ENCODE data around the gene RAB43. TPM values are rescaled to one million over a fixed set of nuclear protein-coding genes. Genes with fewer than 3 reads are reported as not detected.

The RAB43 gene
- total RNA-seq, 1 experiment from 2014 or later = 22.4 TPM

DNA sequence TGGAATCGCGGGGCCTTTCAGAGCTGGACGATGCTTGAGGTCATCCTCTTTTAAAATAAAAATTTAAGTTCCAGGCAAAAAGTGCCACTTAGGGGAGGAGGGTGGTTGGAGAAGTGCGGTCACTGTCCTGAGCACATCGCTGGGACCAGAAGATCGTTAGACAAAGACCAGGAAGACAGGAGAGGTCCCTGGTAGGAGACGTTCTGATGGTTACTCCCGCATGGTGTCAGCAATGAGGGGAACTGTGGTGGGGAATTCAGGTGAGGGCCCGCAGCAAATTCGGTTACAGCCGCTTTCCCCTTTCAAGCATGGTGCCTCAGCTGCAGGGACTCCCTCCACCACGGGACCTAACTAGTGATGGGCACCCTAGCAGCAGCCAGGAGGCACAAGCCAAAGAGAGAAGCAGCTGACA lies 40.3 kb upstream of the RAB43 start:
- no peaks in the 10 kb centered on the region for H3F3A ChIP-seq (ENCODE audit: low read length, unreplicated experiment)
- ATAC-seq (peak; percentile 37), DNase-seq (peak; percentile 8)
- peaks cover 21% of the 10 kb centered on the region for H3K79me2 ChIP-seq (ENCODE audit: low read length)
- H3K4me1 ChIP-seq (ENCODE audit: insufficient read depth, low read length) = peaks cover 16% of the 10 kb centered on the region; the same call in 1 of the 2 replicates
- H3K27me3 ChIP-seq (ENCODE audit: low read length) = no peaks in the 10 kb centered on the region
- intact Hi-C loops (cut with micrococcal nuclease) = loop anchor here (1.0 kb wide), 1 partner anchor 83 kb away; no protein-coding TSS in a partner anchor
- ChIA-PET CTCF (interaction anchor here (0.5 to 2.4 kb wide), 5 partner anchors 24 to 108 kb away, joined by 3 to 28 read pairs (median 3); partner anchors contain the start of gene COPG1), POLR2A (ENCODE audit: unreplicated experiment) (no interaction called here)
- BruUV-seq (replicated peaks) = no TSS peak
- no peak for TF ChIP-seq EZH2phosphoT487 (IDR thresholded peaks at IDR 0.05; ENCODE audit: borderline replicate concordance, low read length)
- no peak for TF ChIP-seq EZH2 (IDR thresholded peaks at IDR 0.05; ENCODE audit: low read length, unreplicated experiment)
- peak; percentile 29; the same call in 1 of the 2 replicates for TF ChIP-seq CTCF (conservative IDR thresholded peaks at IDR 0.05; ENCODE audit: low read depth, low read length)
- H3K4me2 ChIP-seq (ENCODE audit: low read length) = peak overlapping the region; percentile 98
- H3K9me2 ChIP-seq (replicated peaks; ENCODE audit: low read length) = no peaks in the 10 kb centered on the region
- H3K9ac ChIP-seq (ENCODE audit: low read length) = peak overlapping the region; percentile 94
- peaks cover 9% of the 10 kb centered on the region for H3K36me3 ChIP-seq (ENCODE audit: low read depth, low read length)
- H3K9me3 ChIP-seq (ENCODE audit: low read length) = no peaks in the 10 kb centered on the region
- peak overlapping the region; percentile 82 for H3K4me3 ChIP-seq (ENCODE audit: low read length)
- H4K20me1 ChIP-seq (ENCODE audit: low read length) = no peaks in the 10 kb centered on the region
- H3K27ac ChIP-seq (ENCODE audit: low read length) = peak overlapping the region; percentile 97
- H2AFZ ChIP-seq (ENCODE audit: low read length) = peak overlapping the region; percentile 82; the same call in 1 of the 2 replicates

DNA sequence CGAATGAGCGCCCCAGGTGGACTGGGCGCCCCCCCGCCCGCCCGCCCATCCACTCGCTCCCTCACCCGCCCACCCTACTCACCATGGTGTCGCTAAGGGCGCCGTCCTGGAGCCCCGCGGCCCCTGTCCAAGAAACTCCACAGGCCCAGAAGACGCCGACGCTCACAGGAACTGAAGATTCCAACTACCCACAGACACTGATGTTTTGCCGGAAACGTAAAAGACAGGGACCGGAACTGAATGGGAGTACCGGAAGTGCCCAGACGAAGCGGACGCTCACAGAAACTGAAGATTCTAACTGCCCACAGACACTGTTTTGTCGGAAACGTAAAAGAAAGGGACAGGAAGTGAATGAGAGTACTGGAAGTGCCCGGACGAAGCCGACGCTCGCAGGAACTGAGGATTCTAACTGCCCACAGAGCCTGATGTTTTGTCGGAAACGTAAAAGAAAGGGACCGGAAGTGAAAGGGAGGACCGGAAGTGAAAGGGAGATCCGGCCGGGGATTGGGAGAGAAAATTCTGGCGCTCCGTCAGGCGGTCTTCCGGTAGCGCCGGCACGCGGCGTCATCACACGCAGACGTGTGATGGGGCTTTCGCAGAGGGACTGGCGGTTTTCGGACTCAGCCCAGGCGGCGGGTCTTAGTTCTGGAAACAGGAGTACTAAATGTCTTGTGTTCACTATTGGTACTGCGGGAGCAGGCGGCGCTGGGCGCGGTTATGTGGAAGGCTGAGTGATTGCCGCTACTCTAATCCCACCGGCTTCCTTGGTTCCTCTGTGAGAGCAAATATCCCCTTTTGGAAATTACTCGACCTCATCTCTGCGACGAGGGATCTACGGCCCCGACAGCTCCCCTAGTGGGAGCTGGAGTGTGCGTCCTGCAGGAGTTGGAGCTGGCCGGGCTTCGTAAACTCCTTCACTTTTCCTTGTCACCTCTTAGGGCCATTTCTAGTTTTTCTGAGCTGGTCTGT lies 39.6 kb upstream of the RAB43 start, which contains the start of gene ISY1:
ISY1 (minus strand) TSS at position 173 of the 969 bp plus-strand sequence; CDS start at position 85, 88 bp downstream.
- H3K9me3 ChIP-seq (ENCODE audit: low read length) = no peaks in the 10 kb centered on the region
- intact Hi-C loops (cut with micrococcal nuclease) = loop anchor here (1.0 kb wide), 1 partner anchor 84 kb away; no protein-coding TSS in a partner anchor
- peak within 1 kb of the TSS; percentile 98 for H3K4me2 ChIP-seq (ENCODE audit: low read length)
- H3K9me2 ChIP-seq (replicated peaks; ENCODE audit: low read length) = no peaks in the 10 kb centered on the region
- TF ChIP-seq EZH2phosphoT487 (IDR thresholded peaks at IDR 0.05; ENCODE audit: borderline replicate concordance, low read length) (no peak), CTCF (conservative IDR thresholded peaks at IDR 0.05; ENCODE audit: low read depth, low read length) (peak; percentile 72)
- peak within 1 kb of the TSS; percentile 97 for H3K4me3 ChIP-seq (ENCODE audit: low read length)
- DNase-seq (peak; percentile 90), ATAC-seq (peak; percentile 75)
- peaks cover 16% of the 10 kb centered on the region; the same call in 1 of the 2 replicates for H3K4me1 ChIP-seq (ENCODE audit: insufficient read depth, low read length)
- peaks cover 21% of the 10 kb centered on the region for H3K79me2 ChIP-seq (ENCODE audit: low read length)
- H3K27me3 ChIP-seq (ENCODE audit: low read length) = no peaks in the 10 kb centered on the region
- H3K27ac ChIP-seq (ENCODE audit: low read length) = peak within 1 kb of the TSS; percentile 97
- H3K36me3 ChIP-seq (ENCODE audit: low read depth, low read length) = peaks cover 12% of the 10 kb centered on the region
- BruUV-seq (replicated peaks) = TSS peak; percentile 95
- no peaks in the 10 kb centered on the region for H3F3A ChIP-seq (ENCODE audit: low read length, unreplicated experiment)
- ChIA-PET POLR2A (ENCODE audit: unreplicated experiment) (no interaction called here), CTCF (interaction anchor here (0.7 to 2.4 kb wide), 4 partner anchors 25 to 108 kb away, joined by 3 to 28 read pairs (median 4); partner anchors contain the start of gene COPG1)
- H4K20me1 ChIP-seq (ENCODE audit: low read length) = no peaks in the 10 kb centered on the region
- peak within 1 kb of the TSS; percentile 94 for H3K9ac ChIP-seq (ENCODE audit: low read length)
- H2AFZ ChIP-seq (ENCODE audit: low read length) = peak within 1 kb of the TSS; percentile 82

Measured in PC-3 (cell line).